CD4-positive, alpha-beta T cell treated with Interleukin-2 at 100 ng/mL for 4 hours (primary cell): ENCODE measurements around the gene DMD.
"Not testable (repeated sequence)": the region's sequence is repeated elsewhere in the genome, so short reads cannot be mapped to it uniquely, and the experiment has no call there.

Source experiments
- DNase-seq: peaks from one replicate; pipeline ENCODE4 v3.0.0-alpha.2; 2020; ENCODE audit warnings: low spot score

Gene DMD

GRCh38 chrX:33156152-33156726 lies 55.1 kb downstream of the DMD start:
- DNase-seq: no peak

- no peak for DNase-seq
Observed at GRCh38 chrX:33149580-33149979, 61.8 kb downstream of the DMD start.

GRCh38 chrX:33149085-33149484 lies 62.3 kb downstream of the DMD start:
- no peak for DNase-seq

GRCh38 chrX:33142331-33142730 lies 69.0 kb downstream of the DMD start:
- DNase-seq: no peak

- no peak for DNase-seq
Observed at GRCh38 chrX:33138677-33139249, 72.6 kb downstream of the DMD start.

GRCh38 chrX:33134164-33134563 lies 77.2 kb downstream of the DMD start:
- DNase-seq: no peak

- DNase-seq: no peak
Observed at GRCh38 chrX:33133320-33133719, 78.0 kb downstream of the DMD start.

GRCh38 chrX:33132569-33132968 lies 78.8 kb downstream of the DMD start:
- DNase-seq: no peak

- no peak for DNase-seq
Observed at GRCh38 chrX:33129607-33130006, 81.7 kb downstream of the DMD start.

- DNase-seq: no peak
Observed at GRCh38 chrX:33128048-33128805, 83.1 kb downstream of the DMD start.

GRCh38 chrX:33126469-33126868 lies 84.9 kb downstream of the DMD start:
- DNase-seq: no peak

GRCh38 chrX:33109858-33110257 lies 101.5 kb downstream of the DMD start:
- no peak for DNase-seq

GRCh38 chrX:33106737-33107136 lies 104.6 kb downstream of the DMD start:
- DNase-seq: no peak

- DNase-seq: no peak
Observed at GRCh38 chrX:33095079-33095478, 116.3 kb downstream of the DMD start.

GRCh38 chrX:33087411-33087810 lies 123.9 kb downstream of the DMD start:
- no peak for DNase-seq

GRCh38 chrX:33086886-33087285 lies 124.5 kb downstream of the DMD start:
- DNase-seq: no peak

- no peak for DNase-seq
Observed at GRCh38 chrX:33082371-33082770, 129.0 kb downstream of the DMD start.

- no peak for DNase-seq
Observed at GRCh38 chrX:33078273-33078672, 133.1 kb downstream of the DMD start.

GRCh38 chrX:33073660-33074059 lies 137.7 kb downstream of the DMD start:
- not testable (repeated sequence) for DNase-seq

GRCh38 chrX:33065415-33065814 lies 145.9 kb downstream of the DMD start:
- no peak for DNase-seq

- DNase-seq: no peak
Observed at GRCh38 chrX:33062041-33062440, 149.3 kb downstream of the DMD start.

- no peak for DNase-seq
Observed at GRCh38 chrX:33053001-33053400, 158.3 kb downstream of the DMD start.

GRCh38 chrX:33045882-33046281 lies 165.5 kb downstream of the DMD start:
- DNase-seq: no peak

GRCh38 chrX:33045245-33045644 lies 166.1 kb downstream of the DMD start:
- DNase-seq: no peak
